ENCODE measurements around the gene SPEN.
A peak's percentile ranks its signal among the peaks of the same experiment; 100 is the strongest.
"Not testable (repeated sequence)": the region's sequence is repeated elsewhere in the genome, so short reads cannot be mapped to it uniquely, and the experiment has no call there.

SPEN gene

DNA sequence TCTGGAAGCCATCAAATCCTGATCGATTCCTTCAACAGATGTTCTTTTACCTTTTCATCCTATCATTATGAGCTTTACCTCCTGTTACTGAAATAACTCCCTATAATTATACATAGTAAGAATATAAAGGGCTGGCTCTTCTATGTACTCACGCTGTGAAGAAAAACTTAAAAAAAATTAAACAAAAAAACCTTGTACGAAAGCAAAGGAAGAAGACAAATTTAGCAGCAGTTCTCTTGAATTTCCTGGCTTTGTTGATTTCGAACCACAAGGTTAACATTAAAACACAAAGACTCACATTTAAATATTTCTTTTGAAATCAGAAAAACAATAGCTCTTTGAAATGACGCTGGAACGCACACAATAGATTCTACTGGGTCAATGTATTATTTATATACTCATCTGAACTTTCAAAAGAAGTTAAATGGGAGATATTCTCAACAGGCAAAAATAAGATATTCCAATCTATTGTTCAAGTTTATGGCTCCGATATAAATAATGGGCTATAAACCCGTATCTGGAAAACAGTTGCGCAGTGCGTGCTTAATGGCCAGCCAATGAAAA, 13.6 kb upstream of the SPEN start:
- peak; percentile 84 for DNase-seq (ENCODE audit: low spot score)

DNA sequence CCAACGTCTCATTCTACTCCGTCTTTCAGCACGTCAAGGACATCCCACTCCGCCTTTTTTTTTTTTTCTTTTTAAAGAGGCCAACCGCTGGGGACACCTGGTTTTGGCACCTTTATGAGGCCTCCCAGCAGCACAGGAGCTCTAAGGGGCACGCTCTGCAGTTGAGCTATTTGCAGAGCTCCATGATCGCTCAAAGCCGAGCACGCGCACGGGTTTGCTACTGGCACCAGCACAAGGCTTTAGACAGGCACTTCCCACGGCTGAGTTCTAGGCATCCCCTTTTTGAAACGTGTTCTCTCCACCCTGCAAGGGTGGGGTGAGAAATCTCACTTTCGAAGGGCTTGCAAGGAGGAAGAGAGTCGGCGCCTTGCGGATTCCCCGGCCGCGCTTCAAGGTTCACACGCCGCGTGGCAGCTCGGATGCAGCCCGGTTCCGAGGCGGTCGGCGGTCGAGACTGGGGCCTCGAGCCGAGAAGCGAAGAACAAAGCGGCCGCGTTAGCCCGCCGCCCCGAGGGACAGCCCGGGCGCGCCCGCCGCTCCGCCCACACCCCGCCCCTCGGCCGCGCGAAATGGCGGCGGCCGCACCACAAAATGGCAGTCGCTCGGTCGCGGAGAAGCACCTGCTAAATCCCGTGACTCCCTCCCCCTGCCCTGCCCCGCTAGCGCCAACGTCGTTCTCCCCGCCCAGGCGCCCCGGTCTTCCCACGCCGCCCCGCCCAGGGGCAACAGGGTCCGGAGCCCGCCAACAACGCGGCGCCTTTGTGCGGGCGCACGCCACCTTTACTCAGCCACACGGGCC, 12.9 kb upstream of the SPEN start:
- DNase-seq (ENCODE audit: low spot score), result peak; percentile 78

GRCh38 chr1:15835205-15835740, 12.2 kb upstream of the SPEN start:
- no peak for DNase-seq (ENCODE audit: low spot score)

DNA sequence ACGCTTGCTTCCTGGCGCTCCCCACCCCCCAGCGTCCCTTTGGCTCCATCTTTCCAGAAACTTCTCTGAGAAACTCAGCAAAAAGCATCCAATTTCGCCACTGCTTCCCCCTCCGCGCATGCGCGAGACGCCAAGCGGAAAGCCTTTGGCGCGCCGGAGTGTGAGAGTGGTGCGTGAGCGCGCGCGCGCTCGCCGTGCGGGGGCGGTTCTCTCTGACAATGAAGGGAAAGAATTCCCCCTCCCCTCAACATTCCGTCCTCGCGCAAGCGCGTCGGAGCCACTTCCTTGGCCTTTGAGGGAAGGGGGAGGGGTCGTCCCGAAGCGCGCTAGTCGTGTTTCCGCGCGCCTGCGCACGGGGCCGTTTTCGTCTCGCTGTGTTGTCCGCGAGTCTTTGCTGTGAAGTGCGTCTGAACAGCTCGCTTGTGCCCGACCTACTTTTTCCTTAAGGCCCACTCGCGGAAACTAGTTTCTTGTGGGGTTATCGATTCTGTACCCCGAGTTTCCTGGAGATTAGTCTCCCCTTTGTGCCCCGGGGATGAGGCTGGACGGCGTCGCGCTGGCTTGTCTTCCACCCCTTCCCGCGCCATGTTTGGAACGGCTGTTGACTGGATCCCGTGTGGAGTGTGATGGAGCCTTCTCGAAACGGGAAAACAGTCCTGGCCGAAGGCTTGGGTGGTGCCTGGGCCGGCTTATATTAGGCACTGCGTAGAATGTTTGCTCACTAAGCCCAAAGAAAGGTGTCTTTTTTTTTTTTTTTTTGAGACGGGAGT, 11.6 kb upstream of the SPEN start:
- DNase-seq (ENCODE audit: low spot score), result peak; percentile 96

DNA sequence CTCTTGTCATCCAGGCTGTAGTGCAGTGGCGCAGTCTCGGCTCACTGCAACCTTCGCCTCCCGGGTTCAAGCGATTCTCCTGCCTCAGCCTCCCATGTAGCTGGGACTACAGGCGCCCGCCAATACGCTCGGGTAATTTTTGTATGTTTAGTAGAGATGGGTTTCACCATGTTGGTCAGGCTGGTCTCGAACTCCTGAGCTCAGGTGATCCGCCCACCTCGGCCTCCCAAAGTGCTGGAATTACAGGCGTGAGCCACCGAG, 11.1 kb upstream of the SPEN start:
- not testable (repeated sequence) for DNase-seq (ENCODE audit: low spot score)

- DNase-seq (ENCODE audit: low spot score), result no peak
These were observed 10.5 kb upstream of the SPEN start for GRCh38 chr1:15836772-15837669.

DNA sequence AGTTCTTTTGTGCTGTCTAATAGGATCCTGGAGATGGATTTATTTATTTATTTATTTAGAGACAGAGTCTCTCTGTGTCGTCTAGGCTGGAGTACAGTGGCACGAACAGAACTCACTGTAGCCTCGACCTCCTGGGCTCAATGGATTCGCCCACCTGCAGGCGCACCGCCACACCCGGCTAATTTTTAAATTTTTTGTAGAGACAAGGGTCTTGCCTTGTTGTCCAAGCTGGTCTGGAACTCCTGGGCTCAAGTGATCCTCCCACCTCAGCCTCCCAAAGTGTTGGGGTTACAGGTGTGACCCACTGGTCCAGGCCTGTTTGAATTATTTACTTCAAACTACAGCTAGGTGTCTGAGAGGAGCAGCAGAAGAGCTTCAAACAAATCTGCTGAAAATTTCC, 9.6 kb upstream of the SPEN start:
- no peak for DNase-seq (ENCODE audit: low spot score)

GRCh38 chr1:15838721-15839120, 8.8 kb upstream of the SPEN start:
- DNase-seq (ENCODE audit: low spot score), result no peak

GRCh38 chr1:15843826-15844572, 3.5 kb upstream of the SPEN start:
- no peak for DNase-seq (ENCODE audit: low spot score)

- DNase-seq (ENCODE audit: low spot score), result not testable (repeated sequence)
These were observed 1.5 kb upstream of the SPEN start for GRCh38 chr1:15846056-15846455.

GRCh38 chr1:15847893-15848142, 311 bp downstream of the SPEN start:
- DNase-seq (ENCODE audit: low spot score), result no peak

DNA sequence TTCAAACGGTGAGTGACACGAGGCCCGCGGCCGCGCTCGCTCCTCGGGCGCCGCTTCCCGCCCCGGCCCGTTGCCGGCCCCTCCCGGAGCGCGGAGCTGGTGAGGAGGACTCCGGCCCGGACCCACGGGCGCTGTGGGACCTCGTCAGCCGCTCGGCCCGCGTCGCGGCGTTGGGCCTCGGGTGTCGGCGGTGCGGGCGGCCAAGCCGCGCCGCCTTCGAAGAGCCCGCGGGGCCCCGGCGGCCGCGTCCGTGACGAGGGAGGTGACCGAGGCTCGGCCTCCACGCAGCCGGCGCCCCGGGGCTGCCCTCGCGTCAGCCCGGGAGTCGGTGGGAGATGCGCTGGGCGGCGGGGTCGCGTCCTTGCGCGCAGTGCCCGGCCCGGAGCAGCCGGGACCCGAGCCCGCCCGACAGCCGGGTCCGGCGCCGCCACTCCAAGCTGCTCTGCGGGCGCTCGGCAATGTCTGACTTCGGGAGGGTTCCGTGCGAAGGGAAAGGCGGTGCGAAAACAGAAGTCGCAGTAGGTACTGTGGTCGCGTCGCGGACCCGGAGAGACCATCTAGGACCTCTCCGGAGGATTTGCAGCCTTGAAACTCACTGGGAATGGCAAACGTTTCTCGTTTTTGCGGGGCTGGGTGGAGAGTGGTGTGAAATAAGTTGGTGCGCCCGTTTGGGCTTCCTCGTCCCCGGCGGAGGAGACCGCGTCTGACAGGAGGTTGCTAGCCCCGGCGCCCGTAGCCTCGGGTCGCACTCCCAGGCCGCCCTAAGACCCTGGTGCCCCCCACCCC, 829 bp downstream of the SPEN start:
- DNase-seq (ENCODE audit: low spot score), result no peak

- DNase-seq (ENCODE audit: low spot score), result peak; percentile 39
These were observed 1.6 kb downstream of the SPEN start for GRCh38 chr1:15848929-15849774.

DNA sequence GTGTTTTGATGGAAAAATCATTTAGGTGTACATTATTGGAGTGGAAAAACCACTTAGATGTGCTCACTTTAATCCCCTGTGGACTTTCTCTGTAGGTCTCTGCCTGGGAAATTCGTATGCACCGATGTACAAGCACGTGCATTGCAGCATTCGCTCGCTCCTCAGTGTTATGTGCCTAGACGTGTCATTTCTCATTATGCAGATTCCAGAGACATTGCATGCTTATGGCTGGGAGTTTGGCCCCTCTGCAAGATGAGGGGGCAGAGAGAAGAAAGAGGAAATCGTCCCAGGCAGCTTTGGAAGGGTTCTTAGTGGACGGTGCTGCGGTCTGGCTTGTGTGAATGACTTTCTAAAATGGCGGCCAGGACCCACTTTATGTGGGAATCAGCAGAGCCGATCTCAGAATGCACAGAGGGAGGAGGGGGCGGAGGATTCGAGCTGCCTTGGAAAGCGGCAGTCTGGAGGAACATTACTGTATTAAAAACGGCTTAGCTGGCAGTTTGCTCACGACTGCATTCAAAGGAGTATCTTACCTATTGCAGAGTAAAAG, 2.3 kb downstream of the SPEN start:
- DNase-seq (ENCODE audit: low spot score), result no peak

GRCh38 chr1:15850471-15851001, 3.0 kb downstream of the SPEN start:
- DNase-seq (ENCODE audit: low spot score), result no peak

GRCh38 chr1:15851210-15852035, 3.9 kb downstream of the SPEN start:
- DNase-seq (ENCODE audit: low spot score), result no peak

GRCh38 chr1:15852036-15852827, 4.7 kb downstream of the SPEN start:
- no peak for DNase-seq (ENCODE audit: low spot score)

Measured in hepatic stellate cell (primary cell).